Erythroblast (primary cell): ENCODE measurements around the gene LAMTOR4.

Source experiments
- GATA1 ChIP-seq: IDR thresholded peaks from 2 replicates; pipeline ENCODE4 v1.6.1; 2011; ENCODE audit warnings: low read depth, mild to moderate bottlenecking, control low read depth, low read length, moderate library complexity
- POLR2A ChIP-seq: IDR thresholded peaks from 2 replicates; pipeline ENCODE4 v1.6.1; 2011; ENCODE audit warnings: mild to moderate bottlenecking, low read length

GRCh38 chr7:100128637-100128963, 20.1 kb upstream of the LAMTOR4 start:
- no peak for TF ChIP-seq POLR2A
- TF ChIP-seq GATA1 = no peak
